HG02763 (cell line): ENCODE results near the gene ADGRD2.

ENCODE experiments used
- ATAC-seq: cut with Tn5 transposase; IDR thresholded peaks from one replicate; pipeline ENCODE4 v1.9.1; 2021; ENCODE audit warnings: mild to moderate bottlenecking, moderate library complexity; ENCODE audit not compliant: unreplicated experiment

ADGRD2 gene

DNA sequence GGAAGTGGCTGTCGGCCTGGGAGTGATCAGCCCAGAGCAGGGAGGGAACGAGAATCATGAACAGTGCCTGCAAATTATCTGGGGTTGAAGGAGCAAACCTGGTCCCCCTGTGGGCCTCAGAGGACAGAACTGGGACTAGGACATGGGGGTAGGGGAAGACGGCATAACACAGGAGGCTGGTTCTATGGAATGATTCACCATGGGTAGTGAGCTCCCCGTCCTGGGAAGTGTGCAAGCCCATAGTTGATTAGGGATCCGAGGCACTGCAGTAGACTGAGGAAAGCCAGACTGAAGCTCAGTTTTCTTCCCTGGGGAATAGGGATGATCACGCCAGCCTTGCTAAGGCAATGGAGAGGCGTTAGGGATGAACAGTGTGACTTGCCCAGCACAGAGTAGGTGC is 5.6 kb downstream of the ADGRD2 start:
- ATAC-seq = no peak

GRCh38 chr9:124456341-124457078 is 6.3 kb downstream of the ADGRD2 start:
- no peak for ATAC-seq

- ATAC-seq = no peak
These were observed 7.0 kb downstream of the ADGRD2 start for GRCh38 chr9:124457079-124457886.

DNA sequence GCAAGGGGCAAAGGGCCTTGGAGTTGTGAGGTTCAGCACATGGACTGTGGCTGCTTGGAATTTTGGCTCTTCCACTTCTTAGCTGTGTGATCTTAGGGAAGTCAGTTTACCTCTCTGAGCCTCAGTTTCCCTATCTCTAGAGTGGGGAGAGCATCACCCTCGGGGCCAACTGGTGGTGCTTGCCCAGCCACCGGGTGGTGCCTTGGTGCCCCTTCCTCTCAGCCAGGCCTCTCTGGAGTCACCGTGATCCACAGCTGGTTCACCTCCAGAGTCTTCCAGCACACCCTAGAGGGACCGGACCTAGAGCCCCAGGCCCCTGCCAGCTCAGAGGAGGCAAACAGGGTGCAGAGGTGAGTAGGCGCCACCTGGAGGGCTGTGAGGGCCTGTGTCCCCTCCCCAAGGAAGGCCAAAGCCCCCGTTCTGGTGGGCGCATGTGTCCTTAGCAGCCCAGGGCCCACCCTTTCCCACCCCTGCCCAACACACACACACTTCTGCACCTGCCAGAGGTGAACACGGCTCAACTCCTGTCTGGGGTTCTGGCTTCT is 7.7 kb downstream of the ADGRD2 start:
- ATAC-seq = no peak

DNA sequence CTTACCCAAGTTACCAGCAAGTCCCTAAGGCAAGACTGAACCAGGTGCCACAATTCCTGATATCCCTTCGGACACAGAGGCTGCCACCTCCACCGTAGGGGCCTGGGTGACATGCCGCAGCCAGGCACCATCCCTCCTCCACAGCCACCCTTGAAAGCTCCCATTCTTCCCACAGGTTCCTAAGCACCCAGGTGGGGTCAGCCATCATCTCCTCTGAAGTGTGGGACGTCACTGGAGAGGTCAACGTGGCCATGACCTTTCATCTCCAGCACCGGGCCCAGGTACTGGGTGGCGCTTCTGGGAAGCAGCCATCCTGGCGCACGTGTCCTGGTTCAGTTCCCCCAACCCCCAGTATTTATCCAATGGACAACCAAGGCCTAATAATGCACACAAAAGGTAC is 8.2 kb downstream of the ADGRD2 start:
- ATAC-seq = no peak

- ATAC-seq = no peak
These were observed 12.5 kb downstream of the ADGRD2 start for GRCh38 chr9:124462739-124463138.

GRCh38 chr9:124465736-124466135 is 15.5 kb downstream of the ADGRD2 start:
- ATAC-seq = no peak

DNA sequence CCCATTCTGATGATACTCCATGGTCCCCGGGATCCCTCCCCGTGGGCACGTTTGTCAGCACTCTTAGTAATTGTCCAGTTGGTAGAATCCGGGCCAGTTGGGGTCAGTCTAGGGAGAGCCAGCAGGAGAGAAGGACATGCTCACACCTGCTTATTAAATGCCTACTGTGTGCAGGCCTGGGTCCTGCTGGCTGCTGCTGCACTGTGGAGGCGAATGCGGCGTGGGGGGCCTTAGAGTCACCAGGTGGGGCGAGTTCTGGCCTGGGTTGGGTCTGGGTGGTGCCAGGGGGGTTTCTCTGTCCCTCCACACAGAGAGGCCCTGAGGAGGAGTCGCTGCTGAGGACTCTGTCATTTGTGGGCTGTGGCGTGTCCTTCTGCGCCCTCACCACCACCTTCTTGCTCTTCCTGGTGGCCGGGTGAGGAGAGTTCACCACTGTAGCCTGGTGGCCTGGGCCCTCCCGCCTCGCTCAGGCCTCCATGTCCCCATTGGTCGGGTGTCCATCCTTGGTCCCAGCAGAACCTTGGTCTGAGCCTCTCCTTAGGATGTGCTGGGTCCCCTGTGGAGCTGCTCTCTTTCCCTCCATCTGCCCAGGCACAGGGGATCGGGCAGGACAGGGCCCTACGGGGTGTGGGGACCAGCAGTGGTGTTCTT is 17.3 kb downstream of the ADGRD2 start:
- no peak for ATAC-seq

DNA sequence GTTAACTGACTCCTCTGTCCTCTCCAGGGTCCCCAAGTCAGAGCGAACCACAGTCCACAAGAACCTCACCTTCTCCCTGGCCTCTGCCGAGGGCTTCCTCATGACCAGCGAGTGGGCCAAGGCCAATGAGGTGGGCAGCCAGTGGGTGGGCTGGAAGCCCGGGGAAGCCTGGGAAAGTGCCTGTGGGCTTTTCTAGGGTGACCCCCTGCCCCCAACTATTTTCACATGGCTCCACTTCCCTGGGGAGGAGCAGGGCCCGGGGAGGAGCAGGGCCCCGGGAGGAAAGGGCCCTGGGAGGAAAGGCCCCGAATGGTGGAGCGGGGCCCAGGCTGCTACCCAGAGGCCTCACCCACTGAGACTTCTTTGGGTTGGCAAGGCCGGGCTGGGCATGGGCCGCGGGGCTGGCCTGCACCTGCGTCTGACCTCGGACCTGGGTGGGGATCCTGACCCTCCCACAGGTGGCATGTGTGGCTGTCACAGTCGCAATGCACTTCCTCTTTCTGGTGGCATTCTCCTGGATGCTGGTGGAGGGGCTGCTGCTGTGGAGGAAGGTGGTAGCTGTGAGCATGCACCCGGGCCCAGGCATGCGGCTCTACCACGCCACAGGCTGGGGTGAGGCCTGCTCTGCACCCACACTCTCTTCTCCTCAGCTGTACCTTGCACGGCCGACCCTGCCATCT is 17.9 kb downstream of the ADGRD2 start:
- ATAC-seq = no peak

GRCh38 chr9:124469011-124469832 is 19.0 kb downstream of the ADGRD2 start:
- ATAC-seq = no peak

DNA sequence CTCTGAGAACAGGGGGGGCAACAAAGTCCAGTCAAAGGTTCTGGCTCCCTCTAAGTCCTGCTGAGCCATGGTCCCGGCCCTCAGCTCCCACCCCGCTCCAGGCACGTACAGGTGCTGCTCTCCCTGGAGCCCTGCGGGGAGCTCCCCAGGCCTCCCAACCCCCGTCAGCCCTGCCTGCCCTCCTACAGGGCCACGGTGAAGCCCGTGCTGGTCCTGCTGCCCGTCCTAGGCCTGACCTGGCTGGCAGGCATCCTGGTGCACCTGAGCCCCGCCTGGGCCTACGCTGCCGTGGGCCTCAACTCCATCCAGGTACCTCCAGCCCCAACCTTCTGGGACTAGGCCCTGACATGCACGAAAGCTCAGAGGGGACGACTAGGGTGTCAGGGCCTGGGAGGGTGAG is 20.1 kb downstream of the ADGRD2 start:
- ATAC-seq = no peak

- no peak for ATAC-seq
These were observed 20.5 kb downstream of the ADGRD2 start for GRCh38 chr9:124470726-124471125.

GRCh38 chr9:124471761-124472160 is 21.5 kb downstream of the ADGRD2 start:
- ATAC-seq = no peak

- no peak for ATAC-seq
These were observed 22.5 kb downstream of the ADGRD2 start for GRCh38 chr9:124472770-124473169.

- ATAC-seq = no peak
These were observed 23.1 kb downstream of the ADGRD2 start for GRCh38 chr9:124473310-124473709.

GRCh38 chr9:124474151-124474550 is 23.9 kb downstream of the ADGRD2 start:
- no peak for ATAC-seq

- ATAC-seq = no peak
These were observed 25.1 kb downstream of the ADGRD2 start for GRCh38 chr9:124475158-124475867.

- ATAC-seq = no peak
These were observed 25.8 kb downstream of the ADGRD2 start for GRCh38 chr9:124475868-124476690.

DNA sequence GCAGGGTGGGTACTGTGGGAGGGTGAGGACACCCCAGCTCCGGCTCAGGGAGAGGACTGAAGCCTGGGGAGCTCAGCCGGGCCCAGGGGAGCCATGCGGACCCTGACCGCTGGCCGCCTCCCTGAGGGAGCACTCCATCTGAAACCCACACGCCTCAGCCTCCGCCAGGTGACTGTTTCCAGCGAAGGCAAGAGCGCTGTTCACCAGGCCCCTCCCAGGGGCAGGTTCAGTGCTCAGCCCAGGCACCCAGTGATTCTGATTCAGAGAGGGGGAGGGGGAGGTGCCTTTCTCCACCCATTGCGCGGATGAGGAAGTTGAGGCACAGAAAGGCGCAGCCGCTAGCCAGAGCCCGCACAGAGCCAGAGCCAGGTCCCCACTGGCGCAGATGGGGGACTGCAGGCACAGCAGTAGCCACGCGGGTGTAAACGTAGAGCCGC is 27.0 kb downstream of the ADGRD2 start:
- ATAC-seq = no peak
